Muscle of leg (tissue), 11 donors: Measurements from ENCODE around the gene PHLDB1. TPM values are rescaled to one million over a fixed set of nuclear protein-coding genes. Genes with fewer than 3 reads are reported as not detected.

Experiments
- DNase-seq: peaks from one replicate; pipeline ENCODE4 v3.0.0; 2013
- H3K27ac ChIP-seq: one replicate; pipeline ENCODE4 v1.5.1; 2013; ENCODE audit warnings: mild to moderate bottlenecking, low read length, control low read depth
- H3K27me3 ChIP-seq: one replicate; pipeline ENCODE4 v1.6.1; 2013; ENCODE audit warnings: low read length; ENCODE audit not compliant: control insufficient read depth, insufficient read depth
- H3K36me3 ChIP-seq: one replicate; pipeline ENCODE4 v1.6.1; 2013; ENCODE audit warnings: low read length; ENCODE audit not compliant: control insufficient read depth, insufficient read depth
- H3K4me1 ChIP-seq: one replicate; pipeline ENCODE4 v1.6.1; 2013; ENCODE audit warnings: low read length; ENCODE audit not compliant: control insufficient read depth, insufficient read depth
- H3K4me3 ChIP-seq: one replicate; pipeline ENCODE4 v1.5.1; 2013; ENCODE audit warnings: low read length, control low read depth
- H3K9me3 ChIP-seq: replicated peaks from 2 replicates; pipeline ENCODE4 v1.6.1; 2013; ENCODE audit warnings: low read depth, low read length; ENCODE audit not compliant: control insufficient read depth
- WGBS: methylation state at CpG from one replicate; pipeline ENCODE4 v1.1.5; 2013; ENCODE audit warnings: missing lambda C conversion rate; ENCODE audit not compliant: insufficient coverage; 5-methylcytosine and 5-hydroxymethylcytosine counted together
- polyA plus RNA-seq, 8 donors: library from polyadenylated mRNA; unstranded; fragments of 120-200 nt; gene quantifications; one replicate each; pipeline versions ENCODE4 v1.2.1 to v1.2.3, GENCODE V29; 2013; ENCODE audit warnings: inconsistent platforms in 1 of 8, low replicate concordance in 1 of 8; ENCODE audit not compliant: insufficient read length in 8 of 8, insufficient read depth in 1 of 8
- total RNA-seq: library from RNA; stranded (reverse); fragments of 120-200 nt; gene quantifications from one replicate; pipeline ENCODE4 v1.2.4, GENCODE V29; 2013

Gene PHLDB1
- total and polyA plus RNA-seq, 9 donors, result 52.5 to 125 (median 94.5) TPM

GRCh38 chr11:118658429-118659313 lies 51.3 kb downstream of the PHLDB1 start:
- DNase-seq, result peak; percentile 46
- peaks cover 37% of the 10 kb centered on the region for H3K36me3 ChIP-seq
- no peak overlapping the region for H3K4me3 ChIP-seq
- no peaks in the 10 kb centered on the region for H3K9me3 ChIP-seq
- H3K27ac ChIP-seq, result peak overlapping the region; percentile 48
- 49% methylated on average over 14 of the region's 16 CpGs for WGBS
- no peaks in the 10 kb centered on the region for H3K27me3 ChIP-seq
- H3K4me1 ChIP-seq, result peaks cover 23% of the 10 kb centered on the region

GRCh38 chr11:118659314-118659952 lies 52.0 kb downstream of the PHLDB1 start:
- peak; percentile 90 for DNase-seq
- H3K36me3 ChIP-seq, result peaks cover 32% of the 10 kb centered on the region
- H3K4me3 ChIP-seq, result no peak overlapping the region
- H3K4me1 ChIP-seq, result peaks cover 23% of the 10 kb centered on the region
- no peaks in the 10 kb centered on the region for H3K27me3 ChIP-seq
- no peaks in the 10 kb centered on the region for H3K9me3 ChIP-seq
- peak overlapping the region; percentile 48 for H3K27ac ChIP-seq
- WGBS, result 7% methylated on average over 23 of the region's 26 CpGs

GRCh38 chr11:118659953-118660680 lies 52.7 kb downstream of the PHLDB1 start:
- Histone ChIP-seq H3K4me1 (peaks cover 23% of the 10 kb centered on the region), H3K4me3 (no peak overlapping the region), H3K27ac (no peak overlapping the region), H3K36me3 (peaks cover 32% of the 10 kb centered on the region), H3K9me3 (no peaks in the 10 kb centered on the region), H3K27me3 (no peaks in the 10 kb centered on the region)
- 66% methylated on average over 11 of the region's 14 CpGs for WGBS
- peak; percentile 36 for DNase-seq

GRCh38 chr11:118660681-118661424 lies 53.4 kb downstream of the PHLDB1 start:
- WGBS, result 76% methylated on average over 7 of the region's 7 CpGs
- H3K4me1 ChIP-seq, result peaks cover 23% of the 10 kb centered on the region
- no peaks in the 10 kb centered on the region for H3K9me3 ChIP-seq
- H3K27ac ChIP-seq, result no peak overlapping the region
- DNase-seq, result no peak
- no peak overlapping the region for H3K4me3 ChIP-seq
- no peaks in the 10 kb centered on the region for H3K27me3 ChIP-seq
- peaks cover 25% of the 10 kb centered on the region for H3K36me3 ChIP-seq

- WGBS, result 78% methylated on average over 11 of the region's 19 CpGs
- H3K4me3 ChIP-seq, result no peak overlapping the region
Observed at GRCh38 chr11:118661425-118662301, 54.2 kb downstream of the PHLDB1 start.

GRCh38 chr11:118662401-118663271 lies 55.2 kb downstream of the PHLDB1 start:
- Histone ChIP-seq H3K36me3 (peaks cover 7% of the 10 kb centered on the region), H3K4me3 (no peak overlapping the region), H3K9me3 (no peaks in the 10 kb centered on the region), H3K4me1 (peaks cover 23% of the 10 kb centered on the region), H3K27me3 (no peaks in the 10 kb centered on the region), H3K27ac (no peak overlapping the region)
- DNase-seq, result no peak
- WGBS, result 51% methylated on average over 4 of the region's 8 CpGs

More at GRCh38 chr11:118661425-118662301, 54.2 kb downstream of the PHLDB1 start:
- peaks cover 16% of the 10 kb centered on the region for H3K36me3 ChIP-seq
- H3K4me1 ChIP-seq, result peaks cover 23% of the 10 kb centered on the region
- no peaks in the 10 kb centered on the region for H3K9me3 ChIP-seq
- H3K27ac ChIP-seq, result no peak overlapping the region
- DNase-seq, result no peak
- H3K27me3 ChIP-seq, result no peaks in the 10 kb centered on the region

GRCh38 chr11:118663381-118663780 lies 56.0 kb downstream of the PHLDB1 start:
- DNase-seq, result no peak
- no peak overlapping the region for H3K4me3 ChIP-seq
- H3K27me3 ChIP-seq, result no peaks in the 10 kb centered on the region
- no peaks in the 10 kb centered on the region for H3K36me3 ChIP-seq
- peaks cover 23% of the 10 kb centered on the region for H3K4me1 ChIP-seq
- H3K27ac ChIP-seq, result no peak overlapping the region
- WGBS, result 89% methylated on average over 4 of the region's 4 CpGs
- H3K9me3 ChIP-seq, result no peaks in the 10 kb centered on the region

GRCh38 chr11:118663902-118664301 lies 56.5 kb downstream of the PHLDB1 start:
- peaks cover 23% of the 10 kb centered on the region for H3K4me1 ChIP-seq
- no peaks in the 10 kb centered on the region for H3K27me3 ChIP-seq
- H3K36me3 ChIP-seq, result no peaks in the 10 kb centered on the region
- H3K4me3 ChIP-seq, result no peak overlapping the region
- H3K27ac ChIP-seq, result no peak overlapping the region
- 31% methylated on average over 2 of the region's 3 CpGs for WGBS
- no peak for DNase-seq
- H3K9me3 ChIP-seq, result no peaks in the 10 kb centered on the region
